ENCODE measurements around the gene SETBP1.

The SETBP1 gene

DNA sequence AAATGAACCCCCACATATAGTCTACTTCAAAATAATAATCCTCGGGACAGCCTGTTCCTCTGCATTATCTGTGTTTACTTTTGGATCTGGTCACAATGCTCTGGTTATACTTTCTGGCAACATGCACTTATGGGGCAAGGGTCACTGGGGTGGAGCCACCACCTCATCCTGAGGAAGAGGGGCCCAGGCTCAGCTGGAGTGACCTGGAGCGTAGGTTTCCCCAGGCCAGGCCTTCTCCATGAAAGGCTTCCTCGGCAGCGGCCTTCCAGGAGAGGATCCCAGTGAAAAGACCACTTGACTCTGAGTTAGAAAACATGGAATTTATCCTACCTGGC is 237.4 kb downstream of the SETBP1 start:
- no peaks in the 10 kb centered on the region for H3K27me3 ChIP-seq (ENCODE audit: control insufficient read depth, low read length)
- TF ChIP-seq, protein P1, sequence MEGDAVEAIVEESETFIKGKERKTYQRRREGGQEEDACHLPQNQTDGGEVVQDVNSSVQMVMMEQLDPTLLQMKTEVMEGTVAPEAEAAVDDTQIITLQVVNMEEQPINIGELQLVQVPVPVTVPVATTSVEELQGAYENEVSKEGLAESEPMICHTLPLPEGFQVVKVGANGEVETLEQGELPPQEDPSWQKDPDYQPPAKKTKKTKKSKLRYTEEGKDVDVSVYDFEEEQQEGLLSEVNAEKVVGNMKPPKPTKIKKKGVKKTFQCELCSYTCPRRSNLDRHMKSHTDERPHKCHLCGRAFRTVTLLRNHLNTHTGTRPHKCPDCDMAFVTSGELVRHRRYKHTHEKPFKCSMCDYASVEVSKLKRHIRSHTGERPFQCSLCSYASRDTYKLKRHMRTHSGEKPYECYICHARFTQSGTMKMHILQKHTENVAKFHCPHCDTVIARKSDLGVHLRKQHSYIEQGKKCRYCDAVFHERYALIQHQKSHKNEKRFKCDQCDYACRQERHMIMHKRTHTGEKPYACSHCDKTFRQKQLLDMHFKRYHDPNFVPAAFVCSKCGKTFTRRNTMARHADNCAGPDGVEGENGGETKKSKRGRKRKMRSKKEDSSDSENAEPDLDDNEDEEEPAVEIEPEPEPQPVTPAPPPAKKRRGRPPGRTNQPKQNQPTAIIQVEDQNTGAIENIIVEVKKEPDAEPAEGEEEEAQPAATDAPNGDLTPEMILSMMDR (IDR thresholded peaks at IDR 0.05; ENCODE audit: low read depth, low read length, poor library complexity, severe bottlenecking), result no peak
- TF ChIP-seq EZH2phosphoT487 (IDR thresholded peaks at IDR 0.05; ENCODE audit: borderline replicate concordance, low read length), result no peak
- no peak overlapping the region for H3K4me2 ChIP-seq (ENCODE audit: low read length)
- no peaks in the 10 kb centered on the region for H3K9me2 ChIP-seq (replicated peaks; ENCODE audit: control insufficient read depth, low read length)
- no peaks in the 10 kb centered on the region for H3K36me3 ChIP-seq (ENCODE audit: control insufficient read depth, low read length)
- no peak overlapping the region for H3K27ac ChIP-seq (ENCODE audit: low read depth, low read length)
- no peaks in the 10 kb centered on the region for H3F3A ChIP-seq (ENCODE audit: control insufficient read depth, insufficient read depth)
- H3K9me3 ChIP-seq (ENCODE audit: control insufficient read depth, insufficient read depth, low read length), result no peaks in the 10 kb centered on the region
- H4K20me1 ChIP-seq (ENCODE audit: control insufficient read depth, insufficient read depth, low read depth, low read length), result no peaks in the 10 kb centered on the region
- H3K79me2 ChIP-seq (ENCODE audit: control insufficient read depth, low read length), result no peaks in the 10 kb centered on the region
- H3K4me1 ChIP-seq (ENCODE audit: control insufficient read depth, low read length), result no peaks in the 10 kb centered on the region
- no peak overlapping the region for H3K4me3 ChIP-seq (ENCODE audit: low read length)

DNA sequence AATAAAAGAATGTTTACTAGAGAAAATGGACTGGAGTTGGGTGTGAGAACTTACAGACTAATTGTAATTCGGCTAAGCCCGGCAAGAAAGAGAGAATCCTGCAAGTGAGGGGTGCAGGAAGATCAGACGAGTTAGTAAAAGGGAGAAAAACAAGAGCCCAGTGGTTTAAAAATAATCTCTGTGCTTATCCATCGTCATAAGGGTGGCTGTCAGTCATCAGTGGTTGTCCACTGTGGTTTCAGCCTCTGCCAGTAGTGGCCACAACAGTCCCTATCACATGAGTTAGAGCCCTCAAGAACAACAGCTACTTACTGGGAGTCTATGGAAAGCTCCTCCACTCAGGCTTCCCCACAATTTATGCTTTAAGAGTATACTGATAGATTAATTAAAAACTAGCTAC is 239.8 kb downstream of the SETBP1 start:
- H3K79me2 ChIP-seq (ENCODE audit: control insufficient read depth, low read length), result no peaks in the 10 kb centered on the region
- H3K9me3 ChIP-seq (ENCODE audit: control insufficient read depth, insufficient read depth, low read length), result no peaks in the 10 kb centered on the region
- no peaks in the 10 kb centered on the region for H3K27me3 ChIP-seq (ENCODE audit: control insufficient read depth, low read length)
- no peak overlapping the region for H3K4me3 ChIP-seq (ENCODE audit: low read length)
- TF ChIP-seq EZH2phosphoT487 (IDR thresholded peaks at IDR 0.05; ENCODE audit: borderline replicate concordance, low read length), result no peak
- TF ChIP-seq, protein P1 (IDR thresholded peaks at IDR 0.05; ENCODE audit: low read depth, low read length, poor library complexity, severe bottlenecking), result no peak
- no peaks in the 10 kb centered on the region for H3K9me2 ChIP-seq (replicated peaks; ENCODE audit: control insufficient read depth, low read length)
- H3K27ac ChIP-seq (ENCODE audit: low read depth, low read length), result no peak overlapping the region
- no peaks in the 10 kb centered on the region for H3F3A ChIP-seq (ENCODE audit: control insufficient read depth, insufficient read depth)
- no peak overlapping the region for H3K4me2 ChIP-seq (ENCODE audit: low read length)
- no peaks in the 10 kb centered on the region for H3K4me1 ChIP-seq (ENCODE audit: control insufficient read depth, low read length)
- H3K36me3 ChIP-seq (ENCODE audit: control insufficient read depth, low read length), result no peaks in the 10 kb centered on the region
- no peaks in the 10 kb centered on the region for H4K20me1 ChIP-seq (ENCODE audit: control insufficient read depth, insufficient read depth, low read depth, low read length)

DNA sequence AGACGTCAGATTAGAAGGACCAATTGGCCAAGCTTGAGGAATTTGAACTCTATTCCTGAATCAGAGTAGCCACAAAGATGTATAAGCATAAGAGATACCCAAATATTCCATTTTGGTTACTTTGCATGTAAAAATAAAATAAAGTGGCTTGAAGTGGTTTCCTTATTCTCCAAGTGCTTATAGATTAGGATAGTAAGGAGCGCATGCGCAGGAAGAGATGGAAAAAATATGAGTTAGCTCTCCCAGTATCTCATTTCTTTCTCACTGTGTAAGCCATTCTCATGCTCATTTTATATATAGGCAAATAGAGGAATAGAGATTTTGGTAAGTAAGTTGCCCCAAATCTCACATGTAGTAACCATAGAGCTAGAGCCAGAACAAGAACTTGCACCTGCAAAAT is 241.3 kb downstream of the SETBP1 start:
- Histone ChIP-seq H3K4me1 (ENCODE audit: control insufficient read depth, low read length) (no peaks in the 10 kb centered on the region), H3K9me3 (ENCODE audit: control insufficient read depth, insufficient read depth, low read length) (no peaks in the 10 kb centered on the region), H3F3A (ENCODE audit: control insufficient read depth, insufficient read depth) (no peaks in the 10 kb centered on the region), H3K27me3 (ENCODE audit: control insufficient read depth, low read length) (no peaks in the 10 kb centered on the region), H3K36me3 (ENCODE audit: control insufficient read depth, low read length) (no peaks in the 10 kb centered on the region), H3K4me3 (ENCODE audit: low read length) (no peak overlapping the region), H3K9me2 (replicated peaks; ENCODE audit: control insufficient read depth, low read length) (no peaks in the 10 kb centered on the region), H3K4me2 (ENCODE audit: low read length) (no peak overlapping the region), H4K20me1 (ENCODE audit: control insufficient read depth, insufficient read depth, low read depth, low read length) (no peaks in the 10 kb centered on the region), H3K27ac (ENCODE audit: low read depth, low read length) (no peak overlapping the region), H3K79me2 (ENCODE audit: control insufficient read depth, low read length) (no peaks in the 10 kb centered on the region)
- TF ChIP-seq, protein P1 (IDR thresholded peaks at IDR 0.05; ENCODE audit: low read depth, low read length, poor library complexity, severe bottlenecking), result no peak
- TF ChIP-seq EZH2phosphoT487 (IDR thresholded peaks at IDR 0.05; ENCODE audit: borderline replicate concordance, low read length), result no peak

DNA sequence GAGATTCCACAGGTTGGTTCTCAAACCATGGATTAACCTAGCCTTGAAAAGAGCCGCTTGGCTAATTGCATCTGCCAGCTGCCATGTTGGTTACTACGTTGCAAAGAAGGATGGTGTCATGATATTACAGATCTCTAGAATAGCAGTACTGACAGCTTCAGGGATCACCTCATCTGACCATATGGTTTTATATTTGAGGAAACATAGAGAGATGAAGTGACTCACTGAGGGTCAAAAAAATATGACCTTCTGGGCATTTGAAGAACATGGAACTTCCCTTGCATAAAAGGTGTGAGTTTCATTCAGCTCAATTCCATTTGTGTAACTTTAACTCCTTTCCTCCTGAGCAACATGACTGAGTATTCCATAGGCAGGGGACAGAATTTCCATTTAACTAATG is 242.3 kb downstream of the SETBP1 start:
- Histone ChIP-seq H3K27ac (ENCODE audit: low read depth, low read length) (no peak overlapping the region), H3K4me2 (ENCODE audit: low read length) (no peak overlapping the region), H3K9me2 (replicated peaks; ENCODE audit: control insufficient read depth, low read length) (no peaks in the 10 kb centered on the region), H3K36me3 (ENCODE audit: control insufficient read depth, low read length) (no peaks in the 10 kb centered on the region), H3K27me3 (ENCODE audit: control insufficient read depth, low read length) (no peaks in the 10 kb centered on the region), H3K4me1 (ENCODE audit: control insufficient read depth, low read length) (no peaks in the 10 kb centered on the region), H3K4me3 (ENCODE audit: low read length) (no peak overlapping the region), H4K20me1 (ENCODE audit: control insufficient read depth, insufficient read depth, low read depth, low read length) (no peaks in the 10 kb centered on the region), H3K79me2 (ENCODE audit: control insufficient read depth, low read length) (no peaks in the 10 kb centered on the region), H3K9me3 (ENCODE audit: control insufficient read depth, insufficient read depth, low read length) (no peaks in the 10 kb centered on the region), H3F3A (ENCODE audit: control insufficient read depth, insufficient read depth) (no peaks in the 10 kb centered on the region)
- TF ChIP-seq EZH2phosphoT487 (IDR thresholded peaks at IDR 0.05; ENCODE audit: borderline replicate concordance, low read length), result no peak
- TF ChIP-seq, protein P1 (IDR thresholded peaks at IDR 0.05; ENCODE audit: low read depth, low read length, poor library complexity, severe bottlenecking), result no peak
